CD1c-positive myeloid dendritic cell (primary cell): ENCODE data around the gene PAX5.
"Not testable (repeated sequence)": the region's sequence is repeated elsewhere in the genome, so short reads cannot be mapped to it uniquely, and the experiment has no call there.

Experiments used
- DNase-seq: peaks from one replicate; pipeline ENCODE4 v3.0.0-alpha.2; 2016; ENCODE audit errors: extremely low spot score

Gene PAX5

DNA sequence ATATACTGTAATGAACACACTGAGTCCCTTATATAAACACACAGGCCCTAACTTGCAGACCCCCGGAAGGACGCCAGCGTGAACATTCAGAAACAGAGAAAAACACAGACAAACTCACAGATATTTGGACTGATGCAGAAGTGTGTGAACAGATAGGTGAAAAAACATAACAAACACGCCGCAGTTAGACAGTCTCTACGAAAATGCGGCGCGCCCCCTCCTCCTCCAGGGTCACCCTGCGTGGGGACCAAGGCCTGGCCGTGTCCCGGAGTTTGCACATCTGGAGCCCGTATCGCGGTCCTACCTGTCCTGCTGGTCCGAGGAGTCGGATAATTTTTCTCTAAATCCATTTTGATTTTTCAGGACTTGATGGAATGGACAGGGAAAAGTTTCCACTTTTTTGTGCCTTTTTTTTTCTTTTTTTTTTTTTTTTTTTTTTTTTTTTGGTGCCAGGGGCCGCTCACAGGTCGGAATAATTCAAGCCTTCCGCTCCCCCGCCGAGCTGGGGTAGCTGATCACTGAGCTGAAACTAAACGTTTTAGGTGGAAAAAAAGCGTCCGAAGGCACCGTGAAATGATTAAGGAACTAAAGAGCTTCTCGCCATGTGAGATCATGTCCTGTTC is at the start of gene PAX5:
PAX5 (minus strand) TSS at position 587 of the 623 bp plus-strand sequence; CDS start at position 350, 237 bp downstream.
- DNase-seq = no peak

DNA sequence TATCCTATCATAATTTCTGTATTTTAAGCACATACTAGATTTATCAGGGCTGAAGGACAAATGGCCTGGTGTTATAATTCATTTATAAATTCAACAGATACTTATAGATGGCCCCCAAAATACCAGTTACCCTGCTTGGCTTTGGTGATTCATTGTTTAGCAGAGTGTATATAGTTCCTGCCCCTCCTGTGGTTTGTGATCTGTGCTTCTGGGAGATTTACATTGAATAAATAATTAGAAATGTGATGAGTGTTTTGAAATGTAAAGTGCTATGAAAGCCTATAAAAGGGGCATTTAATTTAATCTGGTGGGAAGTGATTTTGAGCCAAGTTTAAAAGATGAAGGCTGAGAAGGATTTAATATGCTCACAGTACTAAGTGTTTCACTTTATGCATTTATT is 49.6 kb upstream of the PAX5 start:
- no peak for DNase-seq

DNA sequence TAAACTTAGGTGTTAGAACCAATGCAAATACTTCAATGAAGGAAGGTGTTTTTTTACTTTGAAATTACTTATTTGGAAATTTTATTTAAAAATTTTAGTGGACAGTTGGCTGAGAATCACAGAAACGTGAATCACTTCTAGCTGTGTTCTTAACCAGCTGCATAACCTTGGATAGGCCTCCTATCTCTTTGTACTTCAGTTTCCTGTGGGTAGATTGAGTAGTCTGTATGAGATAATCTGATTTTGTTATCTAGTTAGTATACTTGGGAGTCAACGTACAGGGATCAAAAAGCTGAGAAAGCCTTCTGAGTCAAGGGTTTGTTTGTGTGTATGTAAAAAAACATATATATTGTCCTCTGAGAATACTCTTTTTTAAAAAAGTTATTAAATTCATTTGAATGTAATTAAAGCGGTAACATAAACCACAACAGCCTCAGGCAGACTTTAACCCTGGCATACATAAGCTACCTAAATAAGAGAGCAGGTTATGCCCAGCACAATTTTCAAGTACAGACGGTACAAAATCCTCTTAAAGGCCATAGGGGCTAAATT is 48.2 kb upstream of the PAX5 start:
- no peak for DNase-seq

DNA sequence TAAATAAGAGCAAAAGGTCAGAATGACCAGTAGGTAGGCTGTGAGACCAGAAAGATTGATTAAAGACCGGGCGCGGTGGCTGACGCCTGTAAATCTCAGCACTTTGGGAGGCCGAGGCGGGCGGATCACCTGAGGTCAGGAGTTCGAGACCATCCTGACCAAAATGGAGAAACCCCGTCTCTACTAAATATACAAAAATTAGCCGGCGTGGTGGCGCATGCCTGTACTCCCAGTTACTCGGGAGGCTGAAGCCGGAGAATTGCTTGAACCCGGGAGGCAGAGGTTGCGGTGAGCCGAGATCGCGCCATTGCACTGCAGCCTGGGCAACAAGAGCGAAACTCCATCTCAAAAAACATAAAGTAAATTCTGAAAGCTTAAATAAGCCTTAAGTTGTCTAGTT is 47.4 kb upstream of the PAX5 start:
- not testable (repeated sequence) for DNase-seq

DNA sequence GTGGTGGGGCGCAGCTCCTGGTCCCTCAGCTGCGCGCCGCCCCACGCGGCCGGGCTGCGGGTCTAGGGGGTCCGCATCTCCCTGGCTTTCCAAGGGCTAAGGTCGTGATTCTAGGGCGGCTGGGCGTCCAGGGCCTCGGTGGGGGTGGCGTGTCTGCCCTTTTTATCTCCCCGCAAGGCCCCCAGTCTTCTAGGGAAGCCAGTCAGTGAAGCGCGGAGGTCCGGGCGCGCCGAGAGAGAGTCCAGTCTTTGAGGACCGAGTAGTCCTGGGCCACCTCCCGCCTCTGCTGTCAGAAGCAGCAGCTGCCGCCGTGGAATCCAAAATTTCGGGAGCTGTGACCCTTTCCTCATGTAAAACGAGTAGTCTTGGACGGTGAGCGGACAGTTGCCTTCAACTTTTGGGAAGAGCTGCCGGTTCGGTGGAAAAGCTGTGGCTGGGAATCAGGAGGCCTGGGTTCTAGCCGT is 46.1 kb upstream of the PAX5 start:
- not testable (repeated sequence) for DNase-seq

DNA sequence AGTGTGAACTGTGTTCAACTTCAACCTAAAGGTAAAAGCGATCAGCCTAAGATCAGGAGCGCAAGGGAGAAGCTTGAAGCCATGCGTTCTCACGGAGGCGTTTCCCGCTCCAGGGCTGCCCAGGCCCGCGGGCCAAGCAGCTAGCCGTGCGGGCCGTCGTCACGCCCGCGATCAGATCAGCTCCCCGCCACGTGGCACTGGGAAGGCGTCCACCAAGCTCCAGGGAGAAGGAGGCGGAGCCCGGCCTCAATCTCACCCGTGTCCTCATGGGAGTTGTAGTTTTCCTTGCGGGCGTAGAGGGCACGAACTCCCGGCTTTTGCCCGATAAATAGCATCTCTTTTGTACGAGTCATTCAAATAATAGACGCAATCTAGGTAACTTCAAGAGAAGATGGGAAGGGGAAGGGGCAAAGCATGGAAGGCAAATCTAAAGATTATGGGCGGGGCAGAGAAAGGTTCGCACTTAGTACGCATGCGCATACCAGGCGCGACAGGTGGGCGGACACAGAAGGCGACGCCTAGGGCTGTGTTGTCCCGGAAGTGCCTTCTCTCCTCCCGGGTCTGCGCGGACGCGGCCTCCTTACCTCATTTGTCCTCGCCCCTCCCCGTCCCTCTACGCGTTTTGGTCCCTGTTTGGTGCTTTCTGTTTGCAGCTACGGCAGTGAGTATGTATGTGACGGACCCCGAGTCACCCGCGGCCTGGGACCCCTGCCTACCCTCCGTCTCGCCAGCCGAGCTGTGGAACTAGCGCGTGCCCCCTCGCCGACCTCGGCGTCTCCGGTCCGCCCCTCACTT is 45.5 kb upstream of the PAX5 start:
- DNase-seq = peak; percentile 97

DNA sequence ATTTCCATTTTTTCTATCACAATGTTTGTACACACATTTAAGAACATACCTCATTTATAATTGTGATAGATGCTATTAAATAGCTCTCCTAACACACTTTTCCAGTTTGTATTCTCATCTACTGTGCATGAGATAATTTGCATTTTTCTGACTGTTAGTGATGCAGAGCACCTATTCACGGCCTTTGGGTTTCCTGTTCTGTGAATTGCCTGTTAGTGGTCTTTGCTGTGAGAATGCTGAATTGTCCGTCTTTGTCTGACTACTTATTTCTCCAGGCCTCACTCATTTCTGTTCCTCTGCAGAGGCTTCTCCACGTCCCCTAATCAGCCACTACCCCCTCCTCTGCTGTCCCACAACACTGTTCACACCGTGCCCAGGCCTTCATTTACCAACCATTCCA is 40.7 kb upstream of the PAX5 start:
- DNase-seq = not testable (repeated sequence)

DNA sequence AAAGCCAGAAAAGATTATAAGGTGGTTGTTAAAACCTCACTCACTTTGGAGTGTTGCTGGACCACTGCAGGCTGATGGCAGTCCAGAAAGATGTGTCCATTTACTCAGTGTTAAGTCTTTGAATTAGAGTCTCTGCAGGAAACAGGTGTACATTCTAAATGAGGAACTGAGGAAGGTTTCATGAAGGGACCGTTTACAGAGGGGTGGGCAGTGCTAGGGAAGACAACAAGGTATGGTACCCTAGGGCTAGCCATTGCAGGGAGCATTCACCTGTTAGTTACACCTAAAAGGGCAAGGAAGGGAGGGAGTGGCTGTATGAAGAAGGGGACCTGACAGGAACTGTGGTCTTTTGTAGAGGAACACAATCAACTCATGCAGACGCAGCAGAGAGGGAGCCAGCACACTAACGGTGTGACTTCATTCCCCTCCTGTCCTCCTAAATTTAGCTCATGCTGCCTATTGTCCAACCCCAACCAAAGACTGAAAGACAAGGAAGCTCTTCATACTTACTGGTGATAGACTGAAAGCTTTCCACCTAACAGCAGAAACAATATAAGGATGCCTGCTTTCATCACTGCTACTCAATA is 32.2 kb upstream of the PAX5 start:
- no peak for DNase-seq

DNA sequence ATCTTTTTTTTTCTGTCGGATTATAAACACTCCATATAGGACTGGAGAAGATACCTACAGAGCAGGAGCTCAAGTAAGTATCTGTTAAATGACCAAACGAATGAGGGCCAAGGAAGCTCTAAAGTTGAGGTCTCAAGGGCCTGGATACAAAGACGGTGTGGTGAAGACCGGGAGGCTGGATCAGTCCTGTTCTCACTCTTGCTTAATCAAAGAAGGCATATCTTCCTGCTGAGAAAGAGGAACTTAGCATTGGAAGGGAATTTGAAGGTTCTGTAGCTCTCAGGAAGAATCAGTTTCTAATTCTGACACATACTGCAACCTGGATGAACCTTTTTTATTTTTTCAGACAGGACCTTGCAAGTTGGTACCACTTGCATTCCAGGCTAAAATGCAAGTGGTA is 28.3 kb upstream of the PAX5 start:
- peak; percentile 22 for DNase-seq

DNA sequence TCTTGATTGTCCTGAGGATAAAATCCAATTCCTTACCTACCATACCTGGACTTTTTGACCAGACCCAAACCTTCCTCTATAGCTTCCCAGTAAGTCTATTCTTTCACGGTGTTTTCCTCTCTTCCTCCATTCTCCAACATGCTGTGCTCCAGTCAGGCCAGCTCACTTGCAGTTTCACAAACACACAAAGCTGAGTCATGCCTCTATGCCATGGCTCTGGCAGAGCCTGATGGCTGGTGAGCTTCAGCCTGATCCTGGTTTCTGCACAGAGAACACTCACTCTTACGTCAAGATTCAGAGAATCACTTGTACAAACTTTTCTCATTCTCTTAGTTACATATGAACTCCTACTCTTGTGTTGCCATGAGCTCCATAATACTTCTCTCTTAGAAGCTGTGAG is 27.7 kb upstream of the PAX5 start:
- peak; percentile 19 for DNase-seq

DNA sequence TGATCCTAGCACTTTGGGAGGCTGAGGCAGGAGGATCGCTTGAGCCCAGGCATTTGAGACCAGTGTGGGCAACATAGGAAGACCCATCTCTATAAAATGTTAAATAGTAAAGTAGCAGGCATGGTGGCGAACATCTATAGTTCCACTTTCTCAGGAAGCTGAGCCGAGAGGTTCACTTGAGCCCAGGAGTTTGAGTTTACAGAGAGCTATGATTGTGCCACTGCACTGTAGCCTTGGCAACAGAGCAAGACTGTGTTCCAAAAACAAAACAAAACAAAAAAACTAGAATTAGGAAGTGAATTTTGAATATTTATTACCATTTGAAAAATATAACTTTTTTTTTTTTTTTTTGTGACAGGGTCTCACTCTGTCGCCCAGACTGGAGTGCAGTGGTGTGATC is 26.8 kb upstream of the PAX5 start:
- no peak for DNase-seq

DNA sequence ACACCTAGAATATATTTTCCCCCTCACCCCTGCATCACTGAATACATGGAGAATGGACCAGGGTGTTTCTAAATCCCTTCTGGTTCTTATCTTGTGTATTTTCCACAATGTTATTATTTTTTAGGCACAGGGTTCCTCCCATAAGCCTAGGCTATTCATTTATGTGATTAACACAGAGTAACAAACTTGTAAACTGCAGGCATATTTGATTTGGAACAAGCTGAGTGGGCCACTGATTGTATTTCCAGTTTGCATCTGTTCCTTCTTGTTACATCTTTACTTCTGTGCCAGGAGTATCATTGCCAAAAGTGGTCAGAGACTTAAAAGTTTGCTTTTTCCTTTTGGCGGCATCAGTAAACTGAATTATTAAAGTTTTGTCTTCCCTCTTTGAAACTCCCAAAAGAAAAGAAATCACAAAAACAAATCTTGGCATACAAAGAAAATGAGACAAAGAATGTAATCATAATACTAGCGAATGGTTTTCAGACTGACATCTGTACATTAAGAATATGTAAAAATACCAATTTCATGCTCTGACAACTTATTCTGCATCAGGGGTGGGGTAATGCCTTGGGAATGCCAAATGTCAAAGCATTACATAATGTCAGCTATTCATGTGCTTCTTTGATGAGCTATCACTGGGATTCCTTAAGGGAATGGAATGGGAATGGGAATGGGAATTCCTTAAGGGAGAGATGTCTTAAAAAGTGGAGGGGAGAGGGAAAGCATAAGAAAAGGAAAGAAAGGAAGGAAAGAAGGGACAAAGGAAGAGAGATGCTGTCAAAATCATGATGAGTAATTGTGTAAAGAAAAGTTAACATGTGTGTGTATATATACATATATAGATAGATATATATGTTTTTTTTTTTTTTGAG is 22.2 kb upstream of the PAX5 start:
- no peak for DNase-seq

DNA sequence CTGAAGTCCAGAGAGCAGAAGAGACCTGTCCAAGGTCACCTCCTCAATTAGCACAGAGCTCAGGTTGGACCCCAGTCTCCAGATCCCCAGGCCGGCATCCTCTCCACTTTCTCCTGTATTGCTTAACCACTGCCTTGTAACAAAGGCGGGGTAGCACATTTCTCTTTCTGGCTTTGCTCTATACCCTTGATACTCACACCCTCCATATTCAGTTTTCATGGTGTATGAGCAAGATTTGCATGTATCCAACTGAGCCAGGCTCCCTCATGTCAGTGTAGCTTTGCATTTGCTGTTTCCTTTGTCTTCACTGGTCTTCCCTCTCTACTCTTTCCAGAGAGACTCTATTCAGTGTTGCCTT is 20.3 kb upstream of the PAX5 start:
- not testable (repeated sequence) for DNase-seq

DNA sequence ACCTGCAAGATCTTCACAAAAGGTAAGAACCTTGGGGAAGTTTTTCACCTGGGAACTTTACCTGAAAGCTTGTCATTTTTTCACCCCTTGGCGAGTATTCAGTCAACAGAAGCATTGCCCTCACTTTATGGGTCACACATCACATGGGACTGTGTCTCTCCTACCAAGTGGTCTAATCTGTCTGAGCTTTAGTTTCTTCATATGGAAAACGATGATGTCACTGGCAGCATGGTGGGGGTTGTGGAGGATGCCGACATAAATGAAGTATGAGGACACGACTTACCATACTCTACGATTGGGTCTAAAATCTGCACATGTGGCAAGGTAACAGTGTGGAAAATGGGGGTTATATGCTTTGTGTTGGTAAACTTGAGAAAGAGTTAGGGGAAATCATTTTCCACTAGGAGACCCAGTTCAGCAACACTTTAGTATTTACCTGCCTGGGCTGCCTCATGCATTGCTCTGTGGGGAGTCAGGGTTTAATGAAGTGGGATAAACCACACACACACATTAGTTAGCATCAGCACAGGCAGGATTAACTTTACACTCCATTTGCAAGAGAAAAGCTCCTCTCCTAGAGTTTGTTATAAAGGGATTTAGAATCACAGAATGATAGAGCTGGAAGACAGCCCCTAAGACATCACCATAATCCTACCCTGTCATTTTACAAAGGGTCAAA is 19.8 kb upstream of the PAX5 start:
- no peak for DNase-seq

DNA sequence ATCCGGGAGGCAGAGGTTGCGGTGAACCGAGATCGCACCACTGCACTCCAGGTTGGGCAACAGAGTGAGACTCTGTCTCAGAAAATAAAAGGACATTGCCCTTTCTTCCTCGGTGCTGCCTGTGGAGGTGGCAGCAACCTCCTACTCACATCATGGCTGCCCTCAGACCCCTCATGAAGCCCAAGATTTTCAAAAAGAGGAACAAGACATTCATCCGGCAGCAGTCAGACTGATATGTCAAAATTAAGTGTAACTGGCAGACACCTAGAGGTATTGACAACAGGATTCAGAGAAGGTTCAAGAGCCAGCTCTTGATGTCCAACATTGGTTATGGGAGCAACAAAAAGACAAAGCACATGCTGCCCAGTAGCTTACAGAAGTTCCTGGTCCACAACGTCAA is 12.6 kb upstream of the PAX5 start:
- DNase-seq = no peak

DNA sequence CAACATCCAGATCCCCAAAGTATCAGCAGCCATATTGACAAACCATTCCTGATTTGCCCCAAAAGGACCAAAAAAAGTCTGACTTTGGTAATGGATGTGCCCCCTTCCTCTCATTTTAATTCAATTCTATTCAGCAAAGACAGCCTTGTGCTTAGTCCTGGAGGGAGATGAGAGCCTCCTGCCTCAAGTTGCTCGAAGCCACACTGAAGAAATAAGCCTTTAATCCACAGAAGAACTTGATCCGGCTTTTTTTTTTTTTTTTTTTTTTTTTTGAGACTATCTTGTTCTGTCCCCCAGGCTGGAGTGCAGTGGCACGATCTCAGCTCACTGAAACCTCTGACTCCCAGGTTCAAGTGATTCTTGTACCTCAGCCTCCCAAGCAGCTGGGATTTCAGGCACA is 8.4 kb upstream of the PAX5 start:
- no peak for DNase-seq

DNA sequence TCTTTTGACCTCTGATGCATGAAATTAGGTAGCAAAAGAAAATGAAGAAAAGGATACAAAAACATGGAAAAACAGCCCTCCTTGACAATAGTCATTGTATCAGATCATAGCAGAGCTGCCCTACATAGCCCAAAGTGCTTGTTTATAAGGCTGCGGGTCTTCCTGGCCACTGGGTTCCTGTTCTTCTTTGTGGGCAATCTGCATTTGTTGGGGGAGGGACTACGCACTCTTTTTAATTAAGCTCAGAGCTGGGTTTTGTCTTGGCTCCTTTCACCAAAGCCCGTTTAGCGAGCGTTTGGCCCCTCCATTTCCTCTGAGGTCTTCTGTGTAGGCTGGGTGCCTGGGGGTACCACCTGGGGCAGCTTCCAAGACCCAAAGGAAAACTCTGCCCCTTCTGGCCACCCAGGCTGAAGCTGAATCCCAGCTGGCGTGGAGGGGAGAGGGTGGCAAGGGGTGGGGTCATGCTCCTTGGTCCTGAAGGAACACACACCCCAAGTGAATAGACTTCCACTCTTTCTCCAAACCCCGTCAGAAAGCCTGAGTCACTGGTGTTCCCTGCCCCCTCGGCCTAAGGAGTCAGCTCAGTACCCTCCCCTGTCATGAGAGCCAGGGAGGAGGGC is 6.5 kb upstream of the PAX5 start:
- DNase-seq = no peak

DNA sequence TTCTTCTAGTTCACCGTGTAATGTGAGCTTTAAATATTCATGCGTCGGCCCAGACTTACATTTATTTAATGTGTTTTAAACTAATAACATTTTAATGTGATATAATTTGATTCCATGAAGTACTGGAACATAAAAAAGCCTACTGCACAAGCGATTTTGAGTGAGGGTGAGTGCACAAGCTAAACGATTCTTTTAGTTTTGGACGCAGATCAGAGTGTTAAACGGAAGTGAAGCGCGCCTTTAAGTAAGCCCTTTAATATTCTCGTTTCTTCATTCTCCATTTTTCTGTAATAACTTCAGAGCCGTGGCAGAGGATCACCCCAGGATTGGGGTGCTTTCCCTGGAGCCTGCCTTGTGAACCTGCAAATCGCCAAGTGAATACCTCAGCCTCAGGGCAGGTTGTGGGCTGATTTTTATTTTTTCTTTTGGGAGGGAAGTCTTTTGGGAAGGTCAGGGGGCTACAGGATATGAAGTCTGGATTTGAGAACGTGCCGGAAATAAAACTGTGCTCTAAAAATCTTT is 4.9 kb upstream of the PAX5 start:
- no peak for DNase-seq

DNA sequence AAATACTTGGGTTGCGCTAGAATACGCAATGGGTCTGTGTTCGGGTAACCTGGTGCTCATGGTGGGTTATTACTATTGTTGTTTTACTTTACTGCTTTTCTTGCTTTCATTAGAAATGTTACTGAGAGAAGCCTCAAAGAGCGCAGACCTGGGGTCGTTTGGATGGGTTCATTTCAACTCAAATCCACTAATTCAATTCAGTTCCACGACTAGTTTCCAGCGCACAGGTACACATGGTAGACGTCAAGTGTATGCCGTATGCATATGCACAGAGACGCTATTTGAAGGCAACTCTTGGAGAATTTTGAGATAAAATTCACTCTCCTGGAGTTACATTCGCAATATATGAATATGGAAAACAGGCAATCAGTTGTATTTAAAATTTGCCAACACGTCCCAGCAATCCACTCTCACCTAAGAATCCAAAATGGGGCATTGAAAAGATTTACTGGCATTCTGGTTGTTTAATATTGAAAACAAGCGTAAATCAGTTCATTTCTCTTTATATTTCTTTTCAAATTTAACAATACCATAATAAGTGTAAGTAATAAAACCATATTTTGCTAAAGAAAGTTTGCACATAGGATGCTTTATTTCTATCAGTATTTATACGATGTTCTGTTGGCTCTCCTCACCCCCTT is 4.4 kb upstream of the PAX5 start:
- DNase-seq = no peak
